Stimulated activated naive CD4-positive, alpha-beta T cell treated with Interleukin-2 at 50 U/mL for 16 hours (primary cell): ENCODE measurements around the gene DCAF7.

Experiments
- DNase-seq: peaks from one replicate; lab custom pipeline; 2025; lab: John Stamatoyannopoulos, UW

Gene DCAF7

GRCh38 chr17:63629627-63630026 lies 79.3 kb downstream of the DCAF7 start:
- no peak for DNase-seq

- DNase-seq, result no peak
These were observed 80.8 kb downstream of the DCAF7 start for GRCh38 chr17:63631062-63631461.

GRCh38 chr17:63631626-63632025 lies 81.3 kb downstream of the DCAF7 start:
- no peak for DNase-seq

GRCh38 chr17:63633742-63634141 lies 83.5 kb downstream of the DCAF7 start:
- DNase-seq, result no peak

GRCh38 chr17:63634163-63634562 lies 83.9 kb downstream of the DCAF7 start:
- DNase-seq, result no peak

GRCh38 chr17:63634816-63635215 lies 84.5 kb downstream of the DCAF7 start:
- no peak for DNase-seq

GRCh38 chr17:63635290-63635689 lies 85.0 kb downstream of the DCAF7 start:
- DNase-seq, result no peak

GRCh38 chr17:63635787-63636186 lies 85.5 kb downstream of the DCAF7 start:
- no peak for DNase-seq

GRCh38 chr17:63639125-63639524 lies 88.8 kb downstream of the DCAF7 start:
- no peak for DNase-seq

GRCh38 chr17:63640038-63640437 lies 89.8 kb downstream of the DCAF7 start:
- no peak for DNase-seq

GRCh38 chr17:63641692-63642448 lies 91.6 kb downstream of the DCAF7 start:
- DNase-seq, result no peak
